ENCODE data around the gene AMY2A. TPM values are rescaled to one million over a fixed set of nuclear protein-coding genes. Genes with fewer than 3 reads are reported as not detected.

The AMY2A gene
- total and polyA plus RNA-seq, 2 donors (not counting 3 experiments of a cell fraction or from before 2014, with no cell fraction given) = not detected

DNA sequence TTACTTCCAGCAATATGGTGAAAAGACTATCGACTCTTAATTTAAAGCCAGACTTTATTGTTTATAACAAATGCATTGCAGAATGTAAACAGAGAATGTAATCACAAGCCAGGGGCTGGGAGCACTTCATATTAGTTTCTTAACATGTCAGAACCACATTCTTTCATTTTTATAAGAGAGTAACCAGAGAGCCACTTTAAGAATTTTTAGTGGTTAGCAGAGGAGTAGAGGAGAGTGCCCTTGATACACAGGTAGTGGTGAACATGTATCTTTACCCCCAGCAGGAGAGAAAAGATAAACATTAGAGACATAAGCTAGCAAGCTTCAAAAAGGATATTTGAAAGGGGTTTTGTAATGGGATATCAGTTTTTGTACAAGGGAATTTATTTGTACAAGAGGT lies 34.8 kb upstream of the AMY2A start:
- no peak for DNase-seq (ENCODE audit: low read depth, low spot score)
- intact Hi-C loops (cut with micrococcal nuclease) = no loop called here
- Histone ChIP-seq H3K36me3 (ENCODE audit: control insufficient read depth in 2 of 2, extremely low read depth in 1 of 2, insufficient read depth in 2 of 2, low read length in 2 of 2) (no peaks in the 10 kb centered on the region), H3K27me3 (ENCODE audit: control insufficient read depth in 2 of 2, insufficient read depth in 2 of 2, low read length in 2 of 2) (no peaks in the 10 kb centered on the region), H3K27ac (ENCODE audit: insufficient read depth, low read depth, low read length) (no peak overlapping the region), H3K4me2 (ENCODE audit: insufficient read depth, low read length) (no peak overlapping the region), H3K9ac (replicated peaks; ENCODE audit: extremely low read depth, insufficient read depth, low read length) (no peak overlapping the region), H4K20me1 (replicated peaks; ENCODE audit: control insufficient read depth, extremely low read depth, insufficient read depth, low read length) (no peaks in the 10 kb centered on the region), H3K4me3 (replicated peaks in 1 of 3; ENCODE audit: insufficient read depth in 1 of 3, low read depth in 1 of 3, low read length in 3 of 3) (no peak overlapping the region), H3K4me1 (ENCODE audit: control insufficient read depth, extremely low read depth, insufficient read depth, low read length) (no peaks in the 10 kb centered on the region), H2AFZ (ENCODE audit: low read depth, low read length) (no peak overlapping the region), H3K9me3 (replicated peaks; ENCODE audit: control insufficient read depth, insufficient read depth, low read length) (no peaks in the 10 kb centered on the region), H3K79me2 (ENCODE audit: control insufficient read depth, insufficient read depth, low read length) (no peaks in the 10 kb centered on the region), H3K9me1 (replicated peaks; ENCODE audit: control insufficient read depth, extremely low read depth, insufficient read depth, low read length) (no peaks in the 10 kb centered on the region)
- POLR2A ChIA-PET = no interaction called here
- BruUV-seq (replicated peaks) = no TSS peak
- dilution Hi-C loops (cut with MboI; ENCODE audit: extremely low pct_ligation_motif_present, low sequenced_read_pairs) = no loop called here
- FAIRE-seq = no peak
- CTCF ChIA-PET = no interaction called here
- no peak for TF ChIP-seq EZH2 (IDR thresholded peaks at IDR 0.05; ENCODE audit: borderline replicate concordance, low read depth, low read length, severe bottlenecking)
- TF ChIP-seq POLR2A (IDR thresholded peaks at IDR 0.05; ENCODE audit: low read depth, low read length) = no peak
- TF ChIP-seq CTCF (IDR thresholded peaks at IDR 0.05; ENCODE audit: extremely low read depth in 1 of 2, insufficient read depth in 1 of 2, low read depth in 1 of 2, low read length in 2 of 2) = no peak
- TF ChIP-seq MYC (IDR thresholded peaks at IDR 0.05; ENCODE audit: low read depth, low read length) = no peak
- no peak for TF ChIP-seq MAX (IDR thresholded peaks at IDR 0.05; ENCODE audit: insufficient read depth, insufficient read length)
- TF ChIP-seq JUN (IDR thresholded peaks at IDR 0.05; ENCODE audit: borderline replicate concordance, insufficient read depth, insufficient read length, low read depth) = no peak
- TF ChIP-seq FOS (IDR thresholded peaks at IDR 0.05; ENCODE audit: borderline replicate concordance, insufficient read depth, low read length) = no peak
- no peak for TF ChIP-seq POLR2AphosphoS5 (IDR thresholded peaks at IDR 0.05; ENCODE audit: insufficient read depth, low read depth, low read length)
- no peak for TF ChIP-seq GATA2 (IDR thresholded peaks at IDR 0.05; ENCODE audit: insufficient read depth, insufficient read length, low read depth, low read length)

Data from endothelial cell of umbilical vein (primary cell).